ENCODE results near the gene RPL12.

Gene RPL12

DNA sequence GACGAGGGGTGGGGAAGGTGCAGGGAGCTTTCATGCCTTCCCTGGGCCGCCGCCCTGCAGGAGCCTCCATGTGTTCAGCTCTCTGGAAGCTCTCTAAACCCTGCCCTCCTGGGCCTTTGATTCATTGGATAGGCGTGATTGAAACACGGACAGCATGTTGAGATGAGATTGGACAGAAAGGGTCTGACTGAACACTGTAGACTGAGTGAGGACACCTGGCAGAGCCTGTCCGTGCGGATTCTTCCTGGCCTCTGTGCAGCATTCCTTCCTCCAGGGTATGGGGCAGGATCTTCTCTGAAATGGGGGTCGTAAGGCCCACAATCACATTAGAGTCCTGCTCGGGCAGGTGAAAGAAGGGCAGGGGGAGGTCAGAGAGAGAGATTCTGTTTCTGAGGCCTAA lies 12.8 kb downstream of the RPL12 start:
- no peak for DNase-seq (ENCODE audit: low spot score)

DNA sequence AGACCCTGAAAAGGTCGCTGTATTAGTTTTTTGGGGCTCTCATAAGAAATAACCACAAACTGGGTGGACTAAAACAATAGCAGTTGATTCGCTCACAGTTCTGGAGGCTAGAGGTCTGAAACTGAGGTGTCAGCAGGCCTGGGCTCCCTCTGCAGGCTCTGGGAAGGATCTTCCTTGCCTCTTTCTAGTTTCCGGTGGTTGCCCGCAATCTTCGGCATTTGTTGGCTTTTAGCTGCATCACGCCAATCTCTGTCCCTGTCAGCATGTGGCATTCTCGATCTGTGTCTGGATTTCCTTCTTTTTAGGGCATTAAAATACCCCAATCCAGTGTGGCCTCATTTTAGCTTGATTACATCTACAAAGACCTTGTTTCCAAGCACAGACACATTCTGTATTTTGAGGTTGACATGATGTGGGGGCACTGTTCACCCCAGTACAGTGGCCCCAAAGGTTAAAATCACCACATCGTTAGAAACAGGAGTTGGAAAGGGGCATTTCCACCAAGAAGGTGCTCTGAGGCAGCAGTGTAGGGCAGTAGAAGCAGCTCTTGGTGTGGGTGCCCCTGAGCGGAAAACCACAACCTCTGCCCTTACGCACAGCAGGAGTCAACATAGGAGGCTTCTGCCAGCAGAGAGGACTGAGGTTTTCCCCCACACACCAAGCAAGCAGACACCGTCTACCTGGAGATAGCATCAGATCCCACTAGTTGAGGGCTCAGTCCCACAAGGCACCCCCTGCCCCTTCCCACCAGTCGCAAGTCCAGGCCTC lies 13.5 kb downstream of the RPL12 start:
- no peak for DNase-seq (ENCODE audit: low spot score)

DNA sequence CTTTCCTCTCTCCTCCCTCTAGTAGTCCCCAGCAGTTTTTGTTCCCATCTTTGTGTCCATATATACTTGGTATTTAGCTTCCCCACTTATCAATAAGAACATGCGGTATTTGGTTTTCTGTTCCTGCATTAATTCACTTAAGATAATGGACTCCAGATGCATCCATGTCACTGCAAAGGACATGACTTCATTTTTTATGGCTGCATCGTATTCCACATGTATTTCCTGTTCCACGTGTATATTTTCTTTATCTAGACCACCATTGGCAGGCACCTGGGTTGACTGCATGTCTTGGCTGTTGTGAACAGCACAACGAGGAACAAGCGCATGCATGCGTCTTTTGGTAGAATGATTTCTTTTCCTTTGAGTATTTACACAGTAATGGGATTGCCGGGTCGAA lies 20.8 kb downstream of the RPL12 start:
- no peak for DNase-seq (ENCODE audit: low spot score)

DNA sequence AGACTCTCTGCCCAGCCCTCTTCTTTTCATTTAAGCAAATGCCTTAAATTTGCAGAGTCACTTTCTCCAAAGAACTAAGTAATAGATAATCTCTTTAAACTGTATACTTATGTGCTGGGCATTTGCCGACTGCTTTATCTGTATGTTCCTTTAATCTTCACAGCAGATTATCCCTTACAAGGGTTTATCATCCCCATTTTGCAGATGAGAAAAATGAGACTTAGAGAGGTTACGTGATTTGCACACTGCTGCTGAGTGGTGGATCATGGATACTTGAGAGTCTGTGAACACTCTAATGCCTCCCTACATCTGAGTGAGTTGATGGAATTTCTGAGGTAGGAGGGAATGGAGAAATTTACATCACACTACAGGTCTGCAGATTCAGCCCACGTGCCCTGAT lies 22.9 kb downstream of the RPL12 start:
- no peak for DNase-seq (ENCODE audit: low spot score)

GRCh38 chr9:127426756-127427155 lies 24.4 kb downstream of the RPL12 start:
- no peak for DNase-seq (ENCODE audit: low spot score)

DNA sequence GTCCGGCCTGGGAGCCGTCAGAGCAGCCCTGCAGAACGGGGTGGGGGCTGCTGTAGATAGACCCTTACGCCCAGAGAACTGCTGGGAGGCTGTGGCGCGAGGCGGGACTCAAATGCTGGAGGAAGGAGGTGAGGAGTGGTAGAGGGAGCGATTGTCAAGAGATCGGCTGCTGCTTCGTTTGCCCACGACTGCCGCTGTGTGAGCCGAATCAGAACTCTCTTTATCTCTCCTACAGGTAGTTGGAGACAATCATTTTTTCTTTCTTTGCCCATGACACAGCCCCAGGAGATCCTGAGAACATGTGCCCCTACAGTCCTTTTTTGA lies 26.6 kb downstream of the RPL12 start:
- DNase-seq (ENCODE audit: low spot score) = peak; percentile 25

- peak; percentile 87 for DNase-seq (ENCODE audit: low spot score)
These were observed 27.1 kb downstream of the RPL12 start, which contains the start of gene ZNF79 for GRCh38 chr9:127423934-127424675. Gene ZNF79, plus strand, starts transcription at chr9:127424382. Its CDS starts 406 bp downstream, at chr9:127424788.

DNA sequence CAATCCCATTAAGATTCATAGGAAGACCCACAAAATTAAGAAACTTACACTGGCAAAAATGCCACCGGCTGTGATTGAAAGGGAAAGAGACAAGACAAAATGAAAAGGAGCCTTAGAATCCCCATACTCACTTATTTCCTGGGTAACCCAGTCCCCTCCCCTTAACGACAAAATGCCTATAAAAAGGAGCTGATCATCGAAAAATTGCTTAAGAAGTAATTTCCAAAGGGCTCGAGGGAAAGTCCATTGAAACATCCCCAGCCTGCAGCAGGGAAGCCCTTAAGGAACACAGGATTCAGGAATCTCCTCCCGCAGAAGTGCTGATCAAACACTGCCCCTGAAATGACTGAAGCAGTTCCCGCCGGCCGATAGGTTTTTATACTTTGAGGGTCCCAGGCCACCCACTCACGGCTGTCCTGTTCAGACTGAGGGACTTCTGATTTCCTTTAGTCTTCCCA lies 27.7 kb downstream of the RPL12 start:
- no peak for DNase-seq (ENCODE audit: low spot score)

DNA sequence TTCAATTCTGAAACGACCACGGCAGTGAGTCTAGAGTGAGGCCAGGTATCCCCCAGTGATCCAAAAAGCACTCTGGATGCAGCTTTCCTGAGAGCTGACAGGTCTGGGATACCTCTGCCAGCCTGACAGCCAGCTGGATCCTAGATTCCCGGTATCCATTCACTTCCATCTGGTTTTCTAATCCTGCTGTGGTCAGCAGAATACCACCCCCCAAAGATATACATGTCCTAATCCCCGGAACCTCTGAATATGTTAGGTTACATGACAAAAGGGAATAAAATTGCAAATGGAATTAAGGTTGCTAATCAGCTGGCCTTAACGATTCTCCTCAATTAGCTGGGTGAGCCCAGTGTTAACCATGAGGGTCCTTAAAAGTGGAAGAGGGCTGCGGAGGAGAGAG lies 28.4 kb downstream of the RPL12 start:
- DNase-seq (ENCODE audit: low spot score) = no peak

DNA sequence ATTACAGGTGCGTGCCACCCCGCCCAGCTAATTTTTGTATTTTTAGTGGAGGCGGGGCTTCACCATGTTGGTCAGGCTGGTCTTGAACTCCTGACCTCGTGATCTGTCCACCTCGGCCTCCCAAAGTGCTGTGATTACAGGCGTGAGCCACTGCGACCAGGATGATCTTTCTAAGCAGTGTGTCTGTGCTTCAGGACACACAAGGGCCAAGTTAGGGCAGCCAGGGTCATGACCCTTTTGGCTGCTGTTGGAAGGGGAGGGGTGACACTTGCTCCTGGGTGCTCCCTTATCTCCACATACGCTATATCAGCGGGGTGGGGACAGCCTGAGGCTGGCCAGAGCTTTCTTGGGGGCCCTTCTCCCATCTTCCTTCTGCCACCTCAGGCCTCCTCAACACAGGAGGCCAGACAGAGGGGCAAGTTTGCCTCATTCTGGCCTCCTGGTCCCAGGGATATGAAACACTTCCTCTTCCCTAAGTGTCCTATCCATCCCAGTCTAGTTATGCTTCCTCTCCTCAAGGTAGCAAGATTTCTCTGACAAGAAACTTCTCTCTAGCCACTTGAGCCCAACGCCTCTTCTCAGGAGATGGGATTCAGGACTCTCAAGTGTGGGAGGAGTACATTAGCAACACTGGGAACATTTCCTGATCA lies 28.9 kb downstream of the RPL12 start:
- DNase-seq (ENCODE audit: low spot score) = no peak

- no peak for DNase-seq (ENCODE audit: low spot score)
These were observed 30.1 kb downstream of the RPL12 start for GRCh38 chr9:127421057-127421456.

DNA sequence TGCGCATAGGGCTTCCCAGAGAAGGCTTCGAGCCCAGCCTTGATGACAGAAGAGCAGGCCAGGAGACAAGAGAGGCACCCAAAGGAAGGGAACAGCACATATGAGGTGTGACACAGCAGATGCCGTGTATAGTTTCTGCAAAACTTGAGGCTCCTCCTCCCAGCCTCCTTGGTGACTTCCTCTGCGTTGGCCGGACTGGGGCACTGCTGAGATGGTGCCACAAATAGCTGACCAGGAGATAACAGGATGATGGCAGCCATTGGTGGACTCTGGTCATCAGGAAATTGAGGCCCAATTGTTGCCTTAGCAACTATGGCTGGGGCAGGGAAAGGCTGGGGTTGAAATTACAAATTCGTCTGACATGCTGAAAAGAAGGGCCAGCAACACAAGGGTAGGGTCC lies 31.9 kb downstream of the RPL12 start:
- DNase-seq (ENCODE audit: low spot score) = no peak

DNA sequence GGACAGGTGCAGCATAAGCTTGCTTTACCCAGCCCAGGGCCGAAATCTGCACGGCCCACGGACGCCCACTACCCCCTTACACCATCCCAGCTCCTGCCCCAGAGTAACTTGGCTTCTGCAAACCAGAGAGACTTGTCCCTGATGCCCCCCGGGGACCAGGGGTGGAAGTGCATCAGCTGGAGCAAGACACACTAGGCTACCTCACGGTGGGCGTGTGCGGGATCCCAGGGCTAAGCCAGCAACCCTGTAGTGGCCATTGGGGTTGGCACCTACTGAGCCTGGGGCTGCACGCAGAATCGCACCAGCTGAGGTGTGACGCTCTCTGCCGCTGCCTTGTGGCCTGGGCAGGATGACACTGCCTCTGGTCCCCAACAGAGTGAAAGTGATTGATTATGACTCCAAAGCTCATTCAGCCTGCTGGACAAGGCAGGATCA lies 33.2 kb downstream of the RPL12 start:
- DNase-seq (ENCODE audit: low spot score) = peak; percentile 38

- DNase-seq (ENCODE audit: low spot score) = no peak
These were observed 33.8 kb downstream of the RPL12 start for GRCh38 chr9:127417131-127418036.

GRCh38 chr9:127415657-127416056 lies 35.5 kb downstream of the RPL12 start:
- DNase-seq (ENCODE audit: low spot score) = no peak

GRCh38 chr9:127415141-127415540 lies 36.1 kb downstream of the RPL12 start:
- DNase-seq (ENCODE audit: low spot score) = no peak

DNA sequence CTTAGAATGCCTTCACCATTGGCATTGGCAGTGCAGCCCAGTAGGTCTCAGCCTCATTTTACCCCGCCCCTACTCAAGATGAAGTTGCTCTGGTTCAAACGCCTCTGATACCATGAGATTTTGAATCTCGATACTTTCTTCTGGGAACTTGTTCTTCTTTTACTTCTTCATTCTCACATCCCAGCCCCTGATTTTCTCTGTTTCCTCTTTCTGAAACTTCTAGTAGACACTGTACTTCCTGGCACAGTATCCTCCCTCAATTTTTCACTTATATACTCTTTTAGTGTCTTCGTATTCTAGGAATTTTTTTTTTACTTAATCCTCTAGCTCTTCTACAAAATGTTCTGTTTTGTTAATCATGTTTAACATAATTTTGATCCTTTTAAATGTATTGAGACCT lies 40.1 kb downstream of the RPL12 start:
- DNase-seq (ENCODE audit: low spot score) = no peak

DNA sequence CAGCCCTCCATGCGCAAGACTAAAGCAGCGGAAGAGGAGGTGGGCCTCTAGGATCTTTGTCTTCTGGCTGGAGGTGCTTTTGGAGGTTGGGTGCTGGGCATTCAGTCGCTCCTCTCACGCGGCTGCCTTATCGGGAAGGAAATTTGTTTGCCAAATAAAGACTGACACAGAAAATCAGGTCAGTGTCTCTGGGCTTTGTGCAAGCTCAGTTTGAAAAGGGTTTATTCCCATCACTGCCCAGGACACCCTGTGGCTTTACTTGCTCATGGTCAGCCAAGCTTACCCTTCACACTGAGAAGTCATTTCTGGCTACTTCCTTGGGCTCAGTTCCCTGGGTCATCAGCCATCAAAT lies 43.7 kb downstream of the RPL12 start:
- no peak for DNase-seq (ENCODE audit: low spot score)

DNA sequence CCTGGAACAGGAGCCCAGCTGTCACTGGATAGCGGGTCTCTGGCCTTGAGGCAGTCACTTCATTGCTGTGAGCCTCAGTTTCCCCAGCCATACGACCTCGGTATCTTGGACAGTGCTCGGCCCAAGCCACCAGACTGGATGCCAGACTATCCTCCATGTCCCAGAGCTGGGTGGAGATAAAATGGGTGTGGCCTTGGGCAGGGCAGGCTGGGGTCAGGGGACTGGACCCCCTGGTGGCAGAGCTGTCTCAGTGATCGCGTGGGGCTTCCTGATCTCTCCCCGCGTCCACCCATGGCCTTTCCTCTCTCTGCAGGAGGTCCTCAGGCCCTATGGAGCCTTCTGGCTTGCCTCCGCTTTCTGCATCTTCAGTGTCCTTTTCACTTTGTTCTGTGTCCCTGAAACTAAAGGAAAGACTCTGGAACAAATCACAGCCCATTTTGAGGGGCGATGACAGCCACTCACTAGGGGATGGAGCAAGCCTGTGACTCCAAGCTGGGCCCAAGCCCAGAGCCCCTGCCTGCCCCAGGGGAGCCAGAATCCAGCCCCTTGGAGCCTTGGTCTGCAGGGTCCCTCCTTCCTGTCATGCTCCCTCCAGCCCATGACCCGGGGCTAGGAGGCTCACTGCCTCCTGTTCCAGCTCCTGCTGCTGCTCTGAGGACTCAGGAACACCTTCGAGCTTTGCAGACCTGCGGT lies 44.3 kb downstream of the RPL12 start:
- DNase-seq (ENCODE audit: low spot score) = no peak

DNA sequence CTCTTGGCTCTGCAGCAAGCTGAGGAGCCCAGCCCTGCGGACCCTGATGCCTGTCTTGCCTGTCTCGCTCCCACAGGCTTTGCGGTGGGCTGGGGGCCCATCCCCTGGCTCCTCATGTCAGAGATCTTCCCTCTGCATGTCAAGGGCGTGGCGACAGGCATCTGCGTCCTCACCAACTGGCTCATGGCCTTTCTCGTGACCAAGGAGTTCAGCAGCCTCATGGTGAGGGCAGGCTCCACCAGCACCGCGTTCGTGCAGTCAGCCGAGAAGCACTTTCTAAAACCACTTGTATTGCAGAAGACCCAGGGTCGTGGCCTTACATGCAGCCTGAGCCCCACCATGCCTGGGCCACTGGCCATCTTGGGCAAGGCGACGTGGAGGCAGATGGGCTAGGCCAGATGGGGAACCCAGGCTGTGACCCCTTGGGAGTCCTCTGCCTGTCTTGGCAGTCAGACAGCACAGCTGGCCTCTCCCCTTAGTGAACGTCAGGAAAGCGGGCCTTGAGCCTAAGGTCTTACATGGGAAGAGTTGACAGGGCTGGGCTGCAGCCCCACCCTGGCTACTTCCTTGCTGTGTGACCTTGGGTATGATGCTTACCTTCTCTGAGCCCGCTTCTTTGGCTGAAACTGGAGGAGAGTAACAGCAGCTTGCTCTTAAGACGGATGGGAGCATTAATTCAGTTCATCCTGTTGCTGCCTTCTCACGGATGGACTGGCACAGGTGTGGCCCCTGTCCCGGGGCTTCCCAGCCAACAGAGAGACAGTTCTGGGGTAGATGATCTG lies 45.7 kb downstream of the RPL12 start:
- no peak for DNase-seq (ENCODE audit: low spot score)

- no peak for DNase-seq (ENCODE audit: low spot score)
These were observed 46.6 kb downstream of the RPL12 start for GRCh38 chr9:127404631-127405030.
